ENCODE data around the gene SLC1A5. TPM values are rescaled to one million over a fixed set of nuclear protein-coding genes. Genes with fewer than 3 reads are reported as not detected.
"Not testable (repeated sequence)": the region's sequence is repeated elsewhere in the genome, so short reads cannot be mapped to it uniquely, and the experiment has no call there.

The SLC1A5 gene
- total and polyA plus RNA-seq, 9 donors = 13.9 to 29.7 (median 24.6) TPM

GRCh38 chr19:46785980-46786235 is 2.5 kb downstream of the SLC1A5 start:
- 31% methylated on average over 4 of the region's 4 CpGs for WGBS (ENCODE audit: insufficient coverage)

DNA sequence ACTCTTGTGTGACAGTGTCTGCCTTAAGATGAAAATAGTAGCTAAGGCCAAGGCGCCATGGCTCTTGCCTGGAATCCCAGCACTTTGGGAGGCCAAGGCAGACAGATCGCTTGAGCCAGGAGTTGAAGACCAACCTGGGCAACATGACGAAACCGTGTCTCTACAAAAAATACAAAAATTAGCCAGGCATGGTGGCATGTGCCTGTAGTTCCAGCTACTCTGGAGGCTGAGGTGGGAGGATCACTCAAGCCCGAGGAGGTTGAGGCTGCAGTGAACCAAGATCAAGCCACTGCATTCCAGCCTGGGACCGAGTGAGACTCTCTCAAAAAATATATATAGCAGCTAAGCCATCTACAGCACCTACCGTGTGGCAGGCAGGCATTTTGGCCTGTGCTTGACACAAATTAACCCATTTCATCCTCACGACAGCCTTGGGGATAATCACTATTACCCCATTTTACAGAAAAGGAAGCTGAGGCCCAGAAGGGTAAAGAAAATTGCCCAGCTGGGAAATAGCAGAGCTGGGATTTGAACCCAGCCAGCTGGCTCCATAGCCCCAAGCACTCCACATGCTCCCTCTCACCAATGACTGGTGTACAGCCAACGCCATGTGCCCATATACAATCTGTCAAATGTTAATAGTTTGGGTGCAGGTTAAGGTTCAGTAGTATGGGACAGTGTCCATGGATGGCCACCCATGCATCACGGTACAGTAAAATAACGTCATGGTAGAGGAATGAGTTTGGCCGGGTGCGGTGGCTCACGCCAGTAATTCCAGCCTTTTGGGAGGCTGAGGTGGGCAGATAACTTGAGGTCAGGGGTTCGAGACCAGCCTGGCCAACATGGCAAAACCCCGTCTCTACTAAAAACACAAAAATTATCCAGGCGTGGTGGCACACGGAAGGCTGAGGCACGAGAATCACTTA is 3.1 kb downstream of the SLC1A5 start:
- no peaks in the 10 kb centered on the region for H3K9me3 ChIP-seq (replicated peaks; ENCODE audit: control insufficient read depth, low read depth, low read length)
- WGBS (ENCODE audit: insufficient coverage) = 40% methylated on average over 2 of the region's 19 CpGs
- H3K27me3 ChIP-seq (ENCODE audit: control insufficient read depth, insufficient read depth, low read length) = no peaks in the 10 kb centered on the region
- peak overlapping the region; percentile 58 for H3K4me3 ChIP-seq (ENCODE audit: low read length)
- H3K27ac ChIP-seq (ENCODE audit: low read length) = peak overlapping the region; percentile 97
- H3K4me1 ChIP-seq (ENCODE audit: control insufficient read depth, insufficient read depth, low read length) = peaks cover 45% of the 10 kb centered on the region
- H3K36me3 ChIP-seq (ENCODE audit: control insufficient read depth, insufficient read depth, low read length) = peaks cover 36% of the 10 kb centered on the region
- no peak for DNase-seq

More at GRCh38 chr19:46785980-46786235, 2.5 kb downstream of the SLC1A5 start:
- Histone ChIP-seq H3K9me3 (replicated peaks; ENCODE audit: control insufficient read depth, low read depth, low read length) (no peaks in the 10 kb centered on the region), H3K4me1 (ENCODE audit: control insufficient read depth, insufficient read depth, low read length) (peaks cover 45% of the 10 kb centered on the region), H3K36me3 (ENCODE audit: control insufficient read depth, insufficient read depth, low read length) (peaks cover 30% of the 10 kb centered on the region), H3K27me3 (ENCODE audit: control insufficient read depth, insufficient read depth, low read length) (no peaks in the 10 kb centered on the region), H3K4me3 (ENCODE audit: low read length) (peak overlapping the region; percentile 58), H3K27ac (ENCODE audit: low read length) (peak overlapping the region; percentile 97)
- DNase-seq = no peak

GRCh38 chr19:46784262-46785053 is 3.9 kb downstream of the SLC1A5 start:
- DNase-seq = peak; percentile 81

GRCh38 chr19:46783670-46784069 is 4.7 kb downstream of the SLC1A5 start:
- WGBS (ENCODE audit: insufficient coverage) = 74% methylated on average over 2 of the region's 2 CpGs
- no peak for DNase-seq
- Histone ChIP-seq H3K4me3 (ENCODE audit: low read length) (no peak overlapping the region), H3K27ac (ENCODE audit: low read length) (no peak overlapping the region), H3K4me1 (ENCODE audit: control insufficient read depth, insufficient read depth, low read length) (peaks cover 43% of the 10 kb centered on the region), H3K27me3 (ENCODE audit: control insufficient read depth, insufficient read depth, low read length) (no peaks in the 10 kb centered on the region), H3K9me3 (replicated peaks; ENCODE audit: control insufficient read depth, low read depth, low read length) (no peaks in the 10 kb centered on the region), H3K36me3 (ENCODE audit: control insufficient read depth, insufficient read depth, low read length) (peaks cover 47% of the 10 kb centered on the region)

More at GRCh38 chr19:46784262-46785053, 3.9 kb downstream of the SLC1A5 start:
- no peaks in the 10 kb centered on the region for H3K27me3 ChIP-seq (ENCODE audit: control insufficient read depth, insufficient read depth, low read length)
- peak overlapping the region; percentile 97 for H3K27ac ChIP-seq (ENCODE audit: low read length)
- peaks cover 42% of the 10 kb centered on the region for H3K36me3 ChIP-seq (ENCODE audit: control insufficient read depth, insufficient read depth, low read length)
- no peaks in the 10 kb centered on the region for H3K9me3 ChIP-seq (replicated peaks; ENCODE audit: control insufficient read depth, low read depth, low read length)
- 22% methylated on average over 6 of the region's 17 CpGs for WGBS (ENCODE audit: insufficient coverage)
- H3K4me3 ChIP-seq (ENCODE audit: low read length) = no peak overlapping the region
- peaks cover 45% of the 10 kb centered on the region for H3K4me1 ChIP-seq (ENCODE audit: control insufficient read depth, insufficient read depth, low read length)

- WGBS (ENCODE audit: insufficient coverage) = 98% methylated on average over 5 of the region's 7 CpGs
- Histone ChIP-seq H3K36me3 (ENCODE audit: control insufficient read depth, insufficient read depth, low read length) (peaks cover 51% of the 10 kb centered on the region), H3K27ac (ENCODE audit: low read length) (no peak overlapping the region), H3K27me3 (ENCODE audit: control insufficient read depth, insufficient read depth, low read length) (no peaks in the 10 kb centered on the region), H3K4me3 (ENCODE audit: low read length) (no peak overlapping the region), H3K4me1 (ENCODE audit: control insufficient read depth, insufficient read depth, low read length) (peaks cover 35% of the 10 kb centered on the region), H3K9me3 (replicated peaks; ENCODE audit: control insufficient read depth, low read depth, low read length) (no peaks in the 10 kb centered on the region)
- no peak for DNase-seq
These were observed 5.9 kb downstream of the SLC1A5 start for GRCh38 chr19:46782355-46783019.

DNA sequence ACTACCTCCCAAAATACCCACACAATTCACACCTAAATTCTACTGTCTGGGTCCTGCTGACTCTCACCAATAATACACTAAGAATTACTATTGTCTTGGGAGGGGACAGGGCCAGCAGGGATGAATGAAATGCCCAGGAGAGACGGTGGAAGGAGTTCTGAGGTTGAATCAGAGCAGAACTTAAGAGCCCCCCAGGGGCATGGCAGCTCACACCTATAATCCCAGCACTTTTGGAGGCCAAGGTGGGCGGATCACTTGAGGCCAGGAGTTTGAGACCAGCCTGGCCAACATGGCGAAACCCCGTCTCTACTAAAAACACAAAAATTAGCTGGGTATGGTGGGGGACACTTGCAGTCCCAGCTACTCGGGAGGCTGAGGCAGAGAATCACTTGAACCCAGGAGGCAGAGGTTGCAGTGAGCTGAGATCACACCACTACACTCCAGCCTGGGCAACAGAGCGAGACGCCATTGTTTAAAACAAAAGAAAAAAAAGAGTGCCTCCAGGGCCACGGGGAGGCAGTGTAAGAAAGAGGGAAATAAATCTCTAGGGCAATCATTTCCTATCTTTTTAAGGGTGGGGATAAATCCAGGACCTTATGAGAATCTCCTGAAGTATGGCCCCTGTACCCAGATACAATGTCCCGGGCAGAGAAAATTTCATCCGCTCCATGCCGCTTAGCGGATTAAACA is 10.3 kb downstream of the SLC1A5 start:
- H3K36me3 ChIP-seq (ENCODE audit: control insufficient read depth, insufficient read depth, low read length) = peaks cover 63% of the 10 kb centered on the region
- H3K4me3 ChIP-seq (ENCODE audit: low read length); H3K27ac ChIP-seq (ENCODE audit: low read length); DNase-seq; H3K4me1 ChIP-seq (ENCODE audit: control insufficient read depth, insufficient read depth, low read length); H3K27me3 ChIP-seq (ENCODE audit: control insufficient read depth, insufficient read depth, low read length); H3K9me3 ChIP-seq (replicated peaks; ENCODE audit: control insufficient read depth, low read depth, low read length): not testable (repeated sequence)
- WGBS (ENCODE audit: insufficient coverage) = no CpG with 5 or more reads among the region's 12 CpGs

- peaks cover 54% of the 10 kb centered on the region for H3K36me3 ChIP-seq (ENCODE audit: control insufficient read depth, insufficient read depth, low read length)
- 93% methylated on average over 19 of the region's 33 CpGs for WGBS (ENCODE audit: insufficient coverage)
- no peak for DNase-seq
These were observed 11.2 kb downstream of the SLC1A5 start for GRCh38 chr19:46776927-46777911.

GRCh38 chr19:46775642-46776258 is 12.6 kb downstream of the SLC1A5 start:
- no peaks in the 10 kb centered on the region for H3K9me3 ChIP-seq (replicated peaks; ENCODE audit: control insufficient read depth, low read depth, low read length)
- no peak for DNase-seq
- no peaks in the 10 kb centered on the region for H3K27me3 ChIP-seq (ENCODE audit: control insufficient read depth, insufficient read depth, low read length)
- H3K4me3 ChIP-seq (ENCODE audit: low read length) = no peak overlapping the region
- whole genome bisulfite sequencing (ENCODE audit: insufficient coverage) = no CpG with 5 or more reads among the region's 11 CpGs
- H3K27ac ChIP-seq (ENCODE audit: low read length) = no peak overlapping the region
- no peaks in the 10 kb centered on the region for H3K4me1 ChIP-seq (ENCODE audit: control insufficient read depth, insufficient read depth, low read length)
- H3K36me3 ChIP-seq (ENCODE audit: control insufficient read depth, insufficient read depth, low read length) = peaks cover 43% of the 10 kb centered on the region

More at GRCh38 chr19:46776927-46777911, 11.2 kb downstream of the SLC1A5 start:
- H3K9me3 ChIP-seq (replicated peaks; ENCODE audit: control insufficient read depth, low read depth, low read length) = no peaks in the 10 kb centered on the region
- H3K4me3 ChIP-seq (ENCODE audit: low read length) = no peak overlapping the region
- H3K27ac ChIP-seq (ENCODE audit: low read length) = no peak overlapping the region
- H3K4me1 ChIP-seq (ENCODE audit: control insufficient read depth, insufficient read depth, low read length) = no peaks in the 10 kb centered on the region
- H3K27me3 ChIP-seq (ENCODE audit: control insufficient read depth, insufficient read depth, low read length) = no peaks in the 10 kb centered on the region

Data from muscle of leg (tissue), 11 donors.